GM12878 (cell line): Measurements from ENCODE around the gene EVC. TPM values are rescaled to one million over a fixed set of nuclear protein-coding genes. Genes with fewer than 3 reads are reported as not detected.

Experiments
- ATAC-seq: fragments of 200-7000 bp; cut with Tn5 transposase; 3 replicates; pipeline ENCODE4 v1.9.1; 2020; ENCODE audit warnings: mild to moderate bottlenecking, moderate library complexity
- BruUV-seq: library from RNA; stranded (reverse); fragments of 400-500 nt; replicated peaks from 2 replicates; lab custom pipeline; 2021; lab: Mats Ljungman, UMichigan
- CTCF ChIA-PET: fragments of 300-600 bp; sonication (Branson Sonifier 250); formaldehyde crosslinking; extraction: SDS; loops from one replicate; lab custom pipeline; 2021; ENCODE audit warnings: inconsistent platforms; lab: Yijun Ruan, JAX
- POLR2A ChIA-PET: fragments of 350-600 bp; formaldehyde crosslinking; extraction: SDS; loops from one replicate; lab custom pipeline; 2021; ENCODE audit warnings: inconsistent platforms; lab: Charles Lee
- RAD21 ChIA-PET: fragments of 300-600 bp; sonication (Branson Sonifier 250); formaldehyde crosslinking; loops from one replicate; lab custom pipeline; 2023; ENCODE audit warnings: antibody characterized with exemption; ENCODE audit not compliant: unreplicated experiment; lab: Charles Lee
- SMC1A ChIA-PET: fragments of 300-600 bp; sonication (Branson Sonifier 250); formaldehyde crosslinking; loops from one replicate; lab custom pipeline; 2023; ENCODE audit not compliant: unreplicated experiment, uncharacterized antibody; lab: Charles Lee
- DNase-seq: peaks from one replicate; pipeline ENCODE4 v3.0.0-alpha.2; 2011; ENCODE audit warnings: low read depth, low spot score
- FAIRE-seq: peaks from 3 replicates; lab custom pipeline; 2011; peaks lifted over from hg19 to GRCh38; lab: Jason Lieb, UNC
- H2AFZ ChIP-seq: 2 replicates; pipeline ENCODE4 v1.6.0; 2011; ENCODE audit warnings: low read depth, low read length, control low read depth; ENCODE audit not compliant: control insufficient read depth
- H3K27ac ChIP-seq: 2 replicates; pipeline ENCODE4 v1.5.1; 2011; ENCODE audit warnings: control low read depth; ENCODE audit not compliant: control insufficient read depth, insufficient read depth
- H3K27me3 ChIP-seq, 2 experiments: replicated peaks in 1 of 2; 2 replicates each; pipeline versions ENCODE4 v1.6.0 to v1.6.1; 2011; ENCODE audit warnings: low read length in 1 of 2; ENCODE audit not compliant: control insufficient read depth in 2 of 2, insufficient read depth in 2 of 2
- H3K36me3 ChIP-seq, 2 experiments: 2 replicates each; pipeline ENCODE4 v1.5.1; 2011; ENCODE audit warnings: low read length in 1 of 2; ENCODE audit not compliant: control insufficient read depth in 2 of 2, insufficient read depth in 2 of 2
- H3K4me1 ChIP-seq: 2 replicates; pipeline ENCODE4 v1.6.1; 2011; ENCODE audit warnings: mild to moderate bottlenecking, low read length, moderate library complexity, mixed read lengths; ENCODE audit not compliant: control insufficient read depth, insufficient read depth
- H3K4me2 ChIP-seq: 2 replicates; pipeline ENCODE4 v1.6.0; 2011; ENCODE audit warnings: control low read depth; ENCODE audit not compliant: control insufficient read depth, insufficient read depth
- H3K4me3 ChIP-seq: fragments of 200-600 bp; sonication (generic); 2 replicates; pipeline ENCODE4 v1.5.1; 2016
- H3K79me2 ChIP-seq: 2 replicates; pipeline ENCODE4 v1.6.0; 2011; ENCODE audit warnings: low read length; ENCODE audit not compliant: control insufficient read depth, insufficient read depth
- H3K9ac ChIP-seq: 2 replicates; pipeline ENCODE4 v1.8.0; 2011; ENCODE audit warnings: low read length, control low read depth, mixed read lengths; ENCODE audit not compliant: control insufficient read depth, insufficient read depth
- H3K9me3 ChIP-seq: replicated peaks from 3 replicates; pipeline ENCODE4 v1.5.1; 2011; ENCODE audit warnings: mild to moderate bottlenecking, low read length; ENCODE audit not compliant: control insufficient read depth, insufficient read depth
- H4K20me1 ChIP-seq: 2 replicates; pipeline ENCODE4 v1.6.0; 2011; ENCODE audit not compliant: control insufficient read depth, insufficient read depth
- BHLHE40 ChIP-seq, 2 experiments: fragments of 450-650 bp in 1 of 2; IDR thresholded peaks; 2 replicates each; pipeline ENCODE4 v1.6.1; 2011 to 2017; ENCODE audit warnings: low read depth in 2 of 2, borderline replicate concordance in 1 of 2, improper control_type of control experiment in 1 of 2, low read length in 1 of 2, mild to moderate bottlenecking in 1 of 2
- ZNF592 ChIP-seq: fragments of 450-650 bp; IDR thresholded peaks from 2 replicates; pipeline ENCODE4 v1.6.1; 2017; ENCODE audit warnings: mild to moderate bottlenecking, moderate library complexity
- ZSCAN29 ChIP-seq: fragments of 450-650 bp; IDR thresholded peaks from 2 replicates; pipeline ENCODE4 v1.6.1; 2017; ENCODE audit warnings: mild to moderate bottlenecking, moderate library complexity
- WGBS: methylation state at CpG from one replicate; pipeline ENCODE4 v1.1.6; 2016; ENCODE audit warnings: low lambda C conversion rate; ENCODE audit not compliant: insufficient replicate concordance, insufficient coverage; ENCODE audit errors: missing lambda C conversion rate; 5-methylcytosine and 5-hydroxymethylcytosine counted together
- in situ Hi-C: fragments of 300-500 bp; cut with MboI; formaldehyde crosslinking; loops from 9 replicates; pipeline ENCODE4 v1.14.3; 2018; ENCODE audit warnings: mixed read lengths
- intact Hi-C: fragments of 100-400 bp; cut with micrococcal nuclease; formaldehyde crosslinking; loops from one replicate; pipeline ENCODE4 v1.14.2; 2022; ENCODE audit not compliant: unreplicated experiment
- polyA plus RNA-seq, 11 experiments: library from polyadenylated mRNA; depleted of rRNA in 4 of 11; unstranded in 6 of 11; stranded (reverse) in 5 of 11; fragments of >200 nt; fragmentation: Nextera tagmentation in 4 of 11; fragmentation: Illumina TruSeq in 1 of 11; extraction: Ambion mirVana in 4 of 11; extraction: Trizol in 1 of 11; gene quantifications; 1 replicate in 1 of 11; 2 replicates in 10 of 11; pipeline versions ENCODE4 v1.2.1 to v1.2.3, GENCODE V29; 2011 to 2016; ENCODE audit warnings: inconsistent platforms in 2 of 11, missing spikeins in 2 of 11, low read depth in 1 of 11
- total RNA-seq, 4 experiments: library from RNA; depleted of rRNA in 3 of 4; stranded (reverse); fragments of >200 nt in 3 of 4; fragmentation: Illumina TruSeq in 1 of 4; extraction: Trizol in 1 of 4; gene quantifications; 2 replicates each; pipeline versions ENCODE4 v1.2.1 to v1.2.3, GENCODE V29; 2013 to 2021

EVC gene
- total and polyA plus RNA-seq, 10 of the 15 experiments (the other 5 are each of a cell fraction or from before 2014, with no cell fraction given) = 0.87 to 55.9 (median 15.6) TPM

- Histone ChIP-seq H3K27me3 (no peaks in the 10 kb centered on the region), H3K9ac (no peak overlapping the region), H3K9me3 (peaks cover 4% of the 10 kb centered on the region; the same call in 2 of the 3 replicates), H3K27ac (no peak overlapping the region), H3K4me3 (no peak overlapping the region), H2AFZ (no peak overlapping the region), H3K36me3 (peaks cover 0 to 4% of the 10 kb centered on the region in 2 experiments; a peak in 1 of 4 replicates), H3K4me1 (peaks cover 3% of the 10 kb centered on the region; the same call in 1 of the 2 replicates), H3K4me2 (no peak overlapping the region), H3K79me2 (peaks cover 17% of the 10 kb centered on the region), H4K20me1 (no peaks in the 10 kb centered on the region)
- ATAC-seq (no peak), FAIRE-seq (no peak), DNase-seq (no peak)
- intact Hi-C loops (loop anchor here (5.0 to 10.0 kb wide), 3 partner anchors 256 to 466 kb away; no protein-coding TSS in a partner anchor), in situ Hi-C loops (no loop called here)
- ChIA-PET RAD21 (interaction anchor here (1.6 kb wide), 1 partner anchor 11 kb away, joined by 5 read pairs; no protein-coding TSS in a partner anchor), CTCF (no interaction called here), SMC1A (interaction anchor here (0.8 to 2.0 kb wide), 2 partner anchors 9 to 20 kb away, joined by 3 to 10 read pairs; partner anchors contain the start of gene EVC2), POLR2A (no interaction called here)
- no TSS peak for BruUV-seq
- TF ChIP-seq BHLHE40 (IDR thresholded peaks at IDR 0.05; ENCODE audit: borderline replicate concordance in 1 of 2, low read depth in 2 of 2, low read length in 1 of 2) (peak in 1 of 2 experiments; percentile 38; a peak in 1 of 4 replicates), ZNF592 (no peak), ZSCAN29 (no peak)
- WGBS = 10% methylated on average over 4 of the region's 4 CpGs
Observed at GRCh38 chr4:5718411-5718810, 7.4 kb downstream of the EVC start.
